ENCODE data around the gene CUX1. TPM values are rescaled to one million over a fixed set of nuclear protein-coding genes. Genes with fewer than 3 reads are reported as not detected.

CUX1 gene
- polyA plus RNA-seq, 10 donors = 32.2 to 51.8 (median 40.3) TPM

- no peak for DNase-seq
Measured at GRCh38 chr7:102068846-102069245, 251.4 kb downstream of the CUX1 start.

GRCh38 chr7:102069931-102070629 lies 252.7 kb downstream of the CUX1 start:
- no peak for DNase-seq

DNA sequence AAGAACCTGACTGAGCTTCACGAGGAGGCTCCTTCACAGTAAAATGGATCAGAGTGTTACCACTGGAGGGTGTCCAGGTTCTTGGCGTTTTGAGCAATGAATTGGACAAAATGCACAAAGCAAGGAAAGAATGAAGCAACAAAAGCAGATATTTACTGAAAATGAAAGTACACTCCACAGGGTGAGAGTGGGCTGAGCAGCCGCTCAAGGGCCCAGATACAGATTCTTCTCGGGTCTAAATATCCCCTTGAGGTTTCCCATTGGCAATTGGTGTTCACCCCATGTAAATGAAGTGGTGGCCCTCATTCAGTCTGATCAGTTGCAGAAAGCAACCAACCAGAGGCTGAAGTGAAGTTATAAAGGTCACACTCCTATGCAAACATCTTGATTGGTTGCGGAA lies 254.6 kb downstream of the CUX1 start:
- no peak for DNase-seq

- no peak for DNase-seq
Measured at GRCh38 chr7:102072636-102073209, 255.3 kb downstream of the CUX1 start.

GRCh38 chr7:102073931-102074880 lies 256.8 kb downstream of the CUX1 start:
- DNase-seq = no peak

DNA sequence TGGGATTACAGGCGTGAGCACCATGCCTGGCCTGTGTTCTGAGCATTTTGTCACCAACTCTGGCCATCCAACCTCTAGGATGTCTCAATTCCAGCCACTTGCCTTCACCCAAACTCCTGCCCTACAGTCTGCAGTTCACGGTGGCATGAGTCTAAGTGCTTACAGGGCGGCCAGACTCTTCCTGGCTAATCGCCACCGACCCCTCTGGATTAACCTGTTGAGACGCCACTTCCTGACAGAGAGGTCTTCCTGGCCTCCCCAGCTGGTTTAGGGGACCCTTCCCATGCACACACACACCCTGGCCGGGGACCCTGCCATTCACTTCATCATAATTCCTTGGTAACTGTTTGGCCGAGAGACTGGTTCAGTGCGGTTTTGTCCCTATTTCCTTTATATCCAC lies 257.7 kb downstream of the CUX1 start:
- no peak for DNase-seq

DNA sequence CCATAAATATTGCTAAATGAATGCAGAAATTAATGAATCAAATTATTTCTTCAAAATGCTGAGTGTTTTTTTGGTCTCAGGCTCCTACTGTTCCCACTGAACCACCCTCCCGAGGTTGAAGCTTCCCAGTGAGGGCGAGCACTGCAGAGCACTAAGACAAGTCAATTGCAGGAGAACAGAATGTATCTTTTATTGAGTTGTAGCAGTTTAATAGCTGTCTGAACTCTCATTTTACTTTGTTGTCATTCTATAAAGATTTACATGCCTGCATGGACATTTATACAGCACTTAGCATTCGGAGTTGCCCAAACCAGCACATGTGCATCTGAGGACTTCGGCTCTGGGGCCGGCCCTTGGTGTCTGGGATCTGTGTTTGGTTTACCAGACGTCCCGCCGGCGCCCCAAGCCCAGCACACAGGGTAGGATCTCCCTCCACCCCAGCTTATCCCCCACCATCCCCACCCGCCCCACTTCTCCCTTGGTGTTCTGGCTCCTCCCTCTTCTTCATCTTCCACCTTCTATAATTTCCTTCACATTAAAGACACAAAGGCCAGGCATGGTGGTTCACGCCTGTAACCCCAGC lies 258.2 kb downstream of the CUX1 start:
- DNase-seq = no peak

DNA sequence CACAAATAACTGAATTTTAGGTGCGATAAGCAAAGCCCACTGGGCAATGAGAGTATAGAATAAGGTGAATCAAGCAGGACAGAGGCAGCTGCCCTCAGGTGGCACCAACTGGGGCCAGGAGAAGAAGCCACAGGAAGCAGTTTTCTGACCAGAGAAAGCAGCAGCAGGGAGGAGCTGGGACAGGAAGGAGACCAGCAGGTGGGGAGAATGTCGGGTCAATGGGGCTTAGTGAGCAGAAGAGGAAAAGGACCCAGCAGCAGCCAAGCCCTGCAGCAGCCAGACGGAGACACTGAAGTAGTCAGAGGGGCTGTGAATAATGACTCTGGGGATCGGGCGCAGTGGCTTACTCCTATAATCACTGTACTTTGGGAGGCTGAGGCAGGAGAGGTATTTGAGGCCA lies 259.7 kb downstream of the CUX1 start:
- no peak for DNase-seq

GRCh38 chr7:102079140-102080018 lies 262.0 kb downstream of the CUX1 start:
- no peak for DNase-seq

DNA sequence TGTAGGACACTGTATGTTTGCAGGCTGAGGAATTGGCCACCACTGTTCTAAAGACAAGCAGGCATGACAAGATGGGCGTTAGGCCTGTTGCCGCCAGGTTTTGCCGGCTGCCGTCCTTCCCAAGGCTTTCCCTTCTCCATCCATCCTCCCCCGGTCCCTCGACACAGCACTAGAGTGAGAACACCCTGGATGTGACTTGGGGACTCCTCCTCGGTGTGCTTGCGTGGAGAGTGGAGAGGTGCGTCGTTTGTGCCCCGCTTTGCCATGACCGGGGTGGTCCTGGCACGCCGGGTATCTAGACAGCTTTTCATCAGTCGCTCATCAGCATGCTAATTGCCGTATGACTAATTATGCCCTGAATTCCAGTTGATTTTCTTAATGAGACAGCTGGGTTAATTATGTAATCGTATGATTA lies 262.6 kb downstream of the CUX1 start:
- no peak for DNase-seq

GRCh38 chr7:102080434-102081243 lies 263.2 kb downstream of the CUX1 start:
- no peak for DNase-seq

- DNase-seq = no peak
Measured at GRCh38 chr7:102081244-102081627, 263.8 kb downstream of the CUX1 start.

DNA sequence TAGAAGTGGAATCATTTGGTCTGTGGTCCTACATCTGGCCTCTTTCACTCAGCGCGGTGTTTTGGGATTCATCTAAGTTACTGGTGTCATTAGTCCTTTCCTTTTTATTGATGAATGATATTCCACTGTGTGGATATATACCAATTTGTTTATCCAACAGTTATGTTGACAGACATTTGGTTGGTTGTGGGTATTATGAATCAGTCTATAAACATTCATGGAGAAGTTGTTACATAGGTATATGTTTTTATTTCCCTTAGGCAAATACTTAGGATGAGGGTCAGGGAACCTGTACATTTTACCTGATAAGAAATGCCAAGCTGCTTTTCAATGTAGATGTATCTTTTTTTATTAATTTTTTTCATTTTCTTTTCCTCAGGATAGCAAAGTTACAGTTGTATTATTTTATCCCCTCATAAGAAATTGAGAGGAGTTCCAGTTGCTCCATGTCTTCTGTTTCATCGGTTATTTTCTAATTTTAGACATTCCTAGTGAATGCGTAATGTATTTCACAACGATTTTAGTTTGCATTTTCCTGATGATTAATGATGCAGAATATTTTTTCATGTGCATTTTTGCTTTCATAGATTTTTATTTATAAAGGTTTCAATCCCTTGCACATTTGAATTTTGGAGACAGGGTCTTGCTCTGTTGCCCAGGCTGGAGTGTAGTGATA lies 265.4 kb downstream of the CUX1 start:
- DNase-seq = no peak

- no peak for DNase-seq
Measured at GRCh38 chr7:102085218-102085772, 267.9 kb downstream of the CUX1 start.

GRCh38 chr7:102089175-102090098 lies 272.0 kb downstream of the CUX1 start:
- DNase-seq = no peak

DNA sequence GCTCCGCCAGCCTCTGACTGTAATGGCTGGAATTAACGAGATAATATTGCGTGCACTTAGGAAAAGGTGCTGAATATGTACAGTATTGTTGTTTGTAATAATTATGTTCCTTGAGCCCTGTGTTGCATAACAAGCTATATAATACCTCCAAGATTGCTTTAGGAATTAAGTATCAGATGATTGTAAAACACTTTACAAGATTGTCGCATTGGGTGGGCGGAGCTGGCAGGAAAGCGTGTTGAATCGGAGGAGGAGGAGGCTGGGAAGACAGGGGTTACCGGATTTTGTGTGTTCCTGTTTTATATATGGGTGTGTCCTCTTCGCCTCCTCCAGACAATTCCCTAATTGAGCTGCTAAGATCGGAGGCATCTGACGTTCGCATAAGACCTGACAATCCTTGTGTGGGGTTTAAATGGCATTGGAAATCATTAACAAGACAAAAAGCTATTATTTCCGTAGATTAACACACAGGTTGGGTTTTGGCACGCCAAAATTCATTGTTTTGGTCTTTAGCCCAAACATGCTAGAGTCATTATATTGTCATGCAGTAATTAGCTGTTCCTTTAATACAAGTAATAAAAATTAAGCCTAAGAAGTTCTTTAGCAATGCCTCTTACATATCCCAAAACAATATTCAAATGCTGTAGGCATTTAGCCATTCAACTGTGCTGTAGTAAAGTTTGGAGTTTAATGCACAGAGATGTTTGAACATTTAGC lies 276.3 kb downstream of the CUX1 start:
- peak in 1 of 3 donors; percentile 18 for DNase-seq

GRCh38 chr7:102094316-102094650 lies 276.9 kb downstream of the CUX1 start:
- peak; percentile 4 to 64 (median 34) for DNase-seq

Measured in muscle of back (tissue), 11 donors.